Measurements from ENCODE around the gene IL16. TPM values are rescaled to one million over a fixed set of nuclear protein-coding genes. Genes with fewer than 3 reads are reported as not detected.

The IL16 gene
- total RNA-seq, result 100 to 1,000 TPM; 392 to 400 TPM
- polyA plus RNA-seq, result 100 to 1,000 TPM; 190 to 332 TPM

- H3K4me1 Mint-ChIP-seq, result no peaks in the 10 kb centered on the region
- H3K27me3 Mint-ChIP-seq, result peaks cover 11 to 16% of the 10 kb centered on the region in 2 donors
- ChIA-PET POLR2A (ENCODE audit: partially characterized antibody) (no interaction called here), CTCF (ENCODE audit: partially characterized antibody) (no interaction called here)
- H3K4me3 Mint-ChIP-seq, result no peak within 1 kb of the TSS
- Histone ChIP-seq H3K27me3 (ENCODE audit: insufficient read depth, low read length) (no peaks in the 10 kb centered on the region), H3K4me3 (ENCODE audit: low read length in 2 of 2) (no peak within 1 kb of the TSS), H3K27ac (ENCODE audit: low read depth, low read length) (no peak within 1 kb of the TSS), H3K9me3 (ENCODE audit: control insufficient read depth in 1 of 2, low read length in 2 of 2) (no peaks in the 10 kb centered on the region), H3K36me3 (ENCODE audit: insufficient read depth, low read length) (no peaks in the 10 kb centered on the region), H3K4me1 (ENCODE audit: insufficient read depth, low read length) (no peaks in the 10 kb centered on the region)
- no peak for DNase-seq
- H3K27ac Mint-ChIP-seq, result no peak within 1 kb of the TSS
- H3K9me3 Mint-ChIP-seq, result no peaks in the 10 kb centered on the region
- no peaks in the 10 kb centered on the region for H3K36me3 Mint-ChIP-seq
- intact Hi-C loops (cut with micrococcal nuclease), result no loop called here
Observed at GRCh38 chr15:81196576-81197254, at the start of gene IL16. Gene IL16, plus strand, starts transcription at chr15:81196879. Its CDS starts 28,521 bp downstream, at chr15:81225400.

- Histone ChIP-seq H3K4me3 (ENCODE audit: low read length in 2 of 2) (no peak overlapping the region), H3K36me3 (ENCODE audit: insufficient read depth, low read length) (no peaks in the 10 kb centered on the region), H3K27me3 (ENCODE audit: insufficient read depth, low read length) (no peaks in the 10 kb centered on the region), H3K9me3 (ENCODE audit: control insufficient read depth in 1 of 2, low read length in 2 of 2) (no peaks in the 10 kb centered on the region), H3K27ac (ENCODE audit: low read depth, low read length) (no peak overlapping the region), H3K4me1 (ENCODE audit: insufficient read depth, low read length) (no peaks in the 10 kb centered on the region)
- Mint-ChIP-seq H3K9me3 (no peaks in the 10 kb centered on the region), H3K36me3 (no peaks in the 10 kb centered on the region), H3K27ac (no peak overlapping the region), H3K4me1 (peaks cover 0 to 1% (median under 1%) of the 10 kb centered on the region in 4 donors), H3K27me3 (peaks cover 2 to 6% of the 10 kb centered on the region in 2 donors), H3K4me3 (no peak overlapping the region)
- DNase-seq, result no peak
- CTCF ChIA-PET (ENCODE audit: partially characterized antibody), result interaction anchor here (8.0 kb wide), 1 partner anchor 117 kb away, joined by 120 read pairs; no protein-coding TSS in a partner anchor
- POLR2A ChIA-PET (ENCODE audit: partially characterized antibody), result no interaction called here
- intact Hi-C loops (cut with micrococcal nuclease), result loop anchor here (10.0 kb wide), 1 partner anchor 183 kb away; no protein-coding TSS in a partner anchor
Observed at GRCh38 chr15:81151389-81151788, 45.3 kb upstream of the IL16 start.

- peaks cover 2 to 4% of the 10 kb centered on the region in 2 donors for H3K27me3 Mint-ChIP-seq
- Histone ChIP-seq H3K27me3 (ENCODE audit: insufficient read depth, low read length) (no peaks in the 10 kb centered on the region), H3K36me3 (ENCODE audit: insufficient read depth, low read length) (no peaks in the 10 kb centered on the region), H3K9me3 (ENCODE audit: control insufficient read depth in 1 of 2, low read length in 2 of 2) (no peaks in the 10 kb centered on the region), H3K27ac (ENCODE audit: low read depth, low read length) (no peak overlapping the region), H3K4me3 (ENCODE audit: low read length in 2 of 2) (no peak overlapping the region), H3K4me1 (ENCODE audit: insufficient read depth, low read length) (no peaks in the 10 kb centered on the region)
- CTCF ChIA-PET (ENCODE audit: partially characterized antibody), result interaction anchor here (1.2 to 8.0 kb wide), 2 partner anchors 21 to 116 kb away, joined by 3 to 120 read pairs; no protein-coding TSS in a partner anchor
- intact Hi-C loops (cut with micrococcal nuclease), result loop anchor here (10.0 kb wide), 1 partner anchor 182 kb away; no protein-coding TSS in a partner anchor
- H3K9me3 Mint-ChIP-seq, result no peaks in the 10 kb centered on the region
- no peak overlapping the region for H3K4me3 Mint-ChIP-seq
- no peak overlapping the region for H3K27ac Mint-ChIP-seq
- H3K36me3 Mint-ChIP-seq, result no peaks in the 10 kb centered on the region
- POLR2A ChIA-PET (ENCODE audit: partially characterized antibody), result no interaction called here
- DNase-seq, result no peak
- peaks cover 0 to 1% (median under 1%) of the 10 kb centered on the region in 4 donors for H3K4me1 Mint-ChIP-seq
Observed at GRCh38 chr15:81152339-81152738, 44.3 kb upstream of the IL16 start.

GRCh38 chr15:81152799-81153198, 43.9 kb upstream of the IL16 start:
- Histone ChIP-seq H3K27ac (ENCODE audit: low read depth, low read length) (no peak overlapping the region), H3K27me3 (ENCODE audit: insufficient read depth, low read length) (no peaks in the 10 kb centered on the region), H3K4me3 (ENCODE audit: low read length in 2 of 2) (no peak overlapping the region), H3K4me1 (ENCODE audit: insufficient read depth, low read length) (no peaks in the 10 kb centered on the region), H3K36me3 (ENCODE audit: insufficient read depth, low read length) (no peaks in the 10 kb centered on the region), H3K9me3 (ENCODE audit: control insufficient read depth in 1 of 2, low read length in 2 of 2) (no peaks in the 10 kb centered on the region)
- Mint-ChIP-seq H3K4me3 (no peak overlapping the region), H3K27ac (peak overlapping the region in 1 of 7 donors; percentile 49), H3K27me3 (peaks cover 2 to 4% of the 10 kb centered on the region in 2 donors), H3K9me3 (no peaks in the 10 kb centered on the region), H3K4me1 (peaks cover 0 to 1% (median under 1%) of the 10 kb centered on the region in 4 donors), H3K36me3 (no peaks in the 10 kb centered on the region)
- ChIA-PET CTCF (ENCODE audit: partially characterized antibody) (interaction anchor here (1.2 to 8.0 kb wide), 3 partner anchors 20 to 116 kb away, joined by 3 to 120 read pairs (median 3); no protein-coding TSS in a partner anchor), POLR2A (ENCODE audit: partially characterized antibody) (no interaction called here)
- no peak for DNase-seq
- intact Hi-C loops (cut with micrococcal nuclease), result loop anchor here (10.0 kb wide), 1 partner anchor 182 kb away; no protein-coding TSS in a partner anchor

- H3K36me3 Mint-ChIP-seq, result no peaks in the 10 kb centered on the region
- intact Hi-C loops (cut with micrococcal nuclease), result loop anchor here (1.0 to 10.0 kb wide), 3 partner anchors 111 to 245 kb away; no protein-coding TSS in a partner anchor
- Histone ChIP-seq H3K9me3 (ENCODE audit: control insufficient read depth in 1 of 2, low read length in 2 of 2) (no peaks in the 10 kb centered on the region), H3K36me3 (ENCODE audit: insufficient read depth, low read length) (no peaks in the 10 kb centered on the region), H3K27me3 (ENCODE audit: insufficient read depth, low read length) (no peaks in the 10 kb centered on the region), H3K4me1 (ENCODE audit: insufficient read depth, low read length) (no peaks in the 10 kb centered on the region), H3K4me3 (ENCODE audit: low read length in 2 of 2) (no peak overlapping the region), H3K27ac (ENCODE audit: low read depth, low read length) (no peak overlapping the region)
- CTCF ChIA-PET (ENCODE audit: partially characterized antibody), result interaction anchor here (0.7 to 8.0 kb wide), 11 partner anchors 9 to 244 kb away, joined by 3 to 120 read pairs (median 7); no protein-coding TSS in a partner anchor
- POLR2A ChIA-PET (ENCODE audit: partially characterized antibody), result no interaction called here
- H3K27me3 Mint-ChIP-seq, result peaks cover 2% of the 10 kb centered on the region in 2 donors
- H3K4me1 Mint-ChIP-seq, result peaks cover 0 to 2% (median 1%) of the 10 kb centered on the region in 4 donors
- no peaks in the 10 kb centered on the region for H3K9me3 Mint-ChIP-seq
- no peak overlapping the region for H3K27ac Mint-ChIP-seq
- DNase-seq, result peak in 4 of 5 donors; percentile 8 to 23 (median 14)
- H3K4me3 Mint-ChIP-seq, result no peak overlapping the region
Observed at GRCh38 chr15:81155375-81156218, 41.1 kb upstream of the IL16 start.

- ChIA-PET POLR2A (ENCODE audit: partially characterized antibody) (no interaction called here), CTCF (ENCODE audit: partially characterized antibody) (interaction anchor here (0.7 to 8.0 kb wide), 12 partner anchors 8 to 245 kb away, joined by 3 to 120 read pairs (median 6); no protein-coding TSS in a partner anchor)
- H3K27me3 ChIP-seq (ENCODE audit: insufficient read depth, low read length), result no peaks in the 10 kb centered on the region
- no peaks in the 10 kb centered on the region for H3K9me3 ChIP-seq (ENCODE audit: control insufficient read depth in 1 of 2, low read length in 2 of 2)
- no peak overlapping the region for H3K4me3 Mint-ChIP-seq
- intact Hi-C loops (cut with micrococcal nuclease), result loop anchor here (10.0 kb wide), 1 partner anchor 178 kb away; no protein-coding TSS in a partner anchor
- H3K27ac Mint-ChIP-seq, result no peak overlapping the region
- no peaks in the 10 kb centered on the region for H3K36me3 Mint-ChIP-seq
- peaks cover 0 to 5% of the 10 kb centered on the region in 2 donors for H3K27me3 Mint-ChIP-seq
- H3K27ac ChIP-seq (ENCODE audit: low read depth, low read length), result no peak overlapping the region
- H3K4me1 ChIP-seq (ENCODE audit: insufficient read depth, low read length), result peaks cover 6% of the 10 kb centered on the region
- peaks cover 5 to 9% (median 6%) of the 10 kb centered on the region in 4 donors for H3K4me1 Mint-ChIP-seq
- H3K4me3 ChIP-seq (ENCODE audit: low read length in 2 of 2), result no peak overlapping the region
- no peaks in the 10 kb centered on the region for H3K36me3 ChIP-seq (ENCODE audit: insufficient read depth, low read length)
- no peak for DNase-seq
- H3K9me3 Mint-ChIP-seq, result no peaks in the 10 kb centered on the region
Observed at GRCh38 chr15:81156324-81156723, 40.4 kb upstream of the IL16 start.

All from CD4-positive, alpha-beta memory T cell (primary cell).